Panc1 (cell line): ENCODE results near the gene CLCN6. TPM values are rescaled to one million over a fixed set of nuclear protein-coding genes. Genes with fewer than 3 reads are reported as not detected.

ENCODE experiments used
- ATAC-seq: fragments of 200-7000 bp; cut with Tn5 transposase; 2 replicates; pipeline ENCODE4 v1.9.1; 2020; ENCODE audit warnings: mild to moderate bottlenecking, moderate library complexity
- BruUV-seq: library from RNA; stranded (reverse); fragments of 400-500 nt; replicated peaks from 2 replicates; lab custom pipeline; 2021; lab: Mats Ljungman, UMichigan
- CTCF ChIA-PET: fragments of 300-600 bp; sonication (Branson Sonifier 250); formaldehyde crosslinking; loops from one replicate; lab custom pipeline; 2022; ENCODE audit warnings: antibody characterized with exemption; lab: Charles Lee
- POLR2A ChIA-PET: fragments of 300-600 bp; sonication (Branson Sonifier 250); formaldehyde crosslinking; loops from one replicate; lab custom pipeline; 2022; ENCODE audit warnings: antibody characterized with exemption; lab: Charles Lee
- DNase-seq: peaks from one replicate; pipeline ENCODE4 v3.0.0-alpha.2; 2010; ENCODE audit warnings: low read depth, low spot score
- H3K27ac ChIP-seq: 2 replicates; pipeline ENCODE4 v1.5.1; 2011; ENCODE audit warnings: mild to moderate bottlenecking, low read length, inconsistent platforms
- H3K27me3 ChIP-seq: fragments of 200-500 bp; sonication (Bioruptor generic); 2 replicates; pipeline ENCODE4 v1.6.0; 2014; ENCODE audit warnings: low read length, inconsistent platforms; ENCODE audit not compliant: control insufficient read depth, insufficient read depth
- H3K36me3 ChIP-seq: fragments of 200-500 bp; sonication (Bioruptor generic); 2 replicates; pipeline ENCODE4 v1.5.1; 2014; ENCODE audit warnings: inconsistent platforms, mild to moderate bottlenecking, low read length, moderate library complexity; ENCODE audit not compliant: control insufficient read depth, insufficient read depth
- H3K4me1 ChIP-seq: 2 replicates; pipeline ENCODE4 v1.5.1; 2011; ENCODE audit warnings: inconsistent platforms, mild to moderate bottlenecking, low read length, moderate library complexity; ENCODE audit not compliant: control insufficient read depth, insufficient read depth
- H3K4me3 ChIP-seq, 2 experiments: 2 replicates each; pipeline ENCODE4 v1.5.1; 2011 to 2012; ENCODE audit warnings: low read depth in 2 of 2, low read length in 2 of 2, mild to moderate bottlenecking in 2 of 2, inconsistent platforms in 1 of 2, moderate library complexity in 1 of 2
- H3K9me3 ChIP-seq: fragments of 200-500 bp; sonication (Bioruptor generic); 2 replicates; pipeline ENCODE4 v1.5.1; 2014; ENCODE audit warnings: low read depth, mild to moderate bottlenecking, inconsistent platforms, low read length, moderate library complexity; ENCODE audit not compliant: control insufficient read depth, insufficient read depth
- POLR2AphosphoS5 ChIP-seq: IDR thresholded peaks from 2 replicates; pipeline ENCODE4 v1.6.1; 2012; ENCODE audit warnings: mild to moderate bottlenecking, low read depth, low read length, moderate library complexity
- SIN3A ChIP-seq: IDR thresholded peaks from 2 replicates; pipeline ENCODE4 v1.6.1; 2012; ENCODE audit warnings: low read depth, mild to moderate bottlenecking, low read length, moderate library complexity, borderline replicate concordance; ENCODE audit not compliant: insufficient read depth
- TCF7L2 ChIP-seq: IDR thresholded peaks from 2 replicates; pipeline ENCODE4 v1.6.1; 2011; ENCODE audit warnings: mild to moderate bottlenecking, low read depth, low read length, inconsistent platforms
- in situ Hi-C: cut with HindIII; loops from 2 replicates; pipeline ENCODE4 v1.10.0; 2016; ENCODE audit warnings: low sequenced_read_pairs, low pct_unique_long_range_greater_than_20kb
- intact Hi-C: fragments of 100-400 bp; cut with micrococcal nuclease; formaldehyde crosslinking; loops from one replicate; pipeline ENCODE4 v1.10.0; 2022; ENCODE audit not compliant: unreplicated experiment
- total RNA-seq: library from RNA; stranded (reverse); gene quantifications from one replicate; pipeline ENCODE4 v1.2.1, GENCODE V29; 2021; ENCODE audit not compliant: unreplicated experiment
- TF ChIP-seq, protein P1 (sequence below), 2 experiments: IDR thresholded peaks; 2 replicates each; pipeline ENCODE4 v1.6.1; 2011 to 2012; ENCODE audit warnings: low read depth in 2 of 2, control low read depth in 1 of 2, low read length in 1 of 2, mild to moderate bottlenecking in 1 of 2, moderate library complexity in 1 of 2; ENCODE audit not compliant: insufficient read depth in 1 of 2
- TF ChIP-seq, protein P2 (sequence below): fragments of 450-650 bp; IDR thresholded peaks from 2 replicates; pipeline ENCODE4 v1.5.1; 2017; ENCODE audit warnings: mild to moderate bottlenecking

The CLCN6 gene
- total RNA-seq, 1 experiment from 2014 or later: 23.6 TPM

DNA sequence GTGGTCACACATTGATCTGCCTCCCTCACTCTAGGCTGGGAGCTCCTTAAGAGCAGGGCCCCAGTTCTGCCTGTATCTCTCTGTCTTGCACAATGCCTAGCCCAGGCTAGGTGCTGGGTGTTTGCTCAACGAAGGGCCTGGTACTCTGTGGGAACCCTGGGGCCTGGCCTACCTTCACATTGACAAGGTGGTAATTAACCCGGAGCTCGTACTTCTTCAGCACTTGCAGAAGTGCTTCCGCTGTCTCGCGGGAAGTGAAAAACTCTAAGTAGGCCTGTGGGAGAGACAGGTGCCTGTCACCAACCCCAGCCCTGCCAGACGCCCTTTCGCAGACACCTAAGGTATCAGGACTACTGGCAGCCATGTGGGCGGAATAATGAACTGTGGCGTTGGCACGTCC lies 13.9 kb upstream of the CLCN6 start:
- in situ Hi-C loops: no loop called here

DNA sequence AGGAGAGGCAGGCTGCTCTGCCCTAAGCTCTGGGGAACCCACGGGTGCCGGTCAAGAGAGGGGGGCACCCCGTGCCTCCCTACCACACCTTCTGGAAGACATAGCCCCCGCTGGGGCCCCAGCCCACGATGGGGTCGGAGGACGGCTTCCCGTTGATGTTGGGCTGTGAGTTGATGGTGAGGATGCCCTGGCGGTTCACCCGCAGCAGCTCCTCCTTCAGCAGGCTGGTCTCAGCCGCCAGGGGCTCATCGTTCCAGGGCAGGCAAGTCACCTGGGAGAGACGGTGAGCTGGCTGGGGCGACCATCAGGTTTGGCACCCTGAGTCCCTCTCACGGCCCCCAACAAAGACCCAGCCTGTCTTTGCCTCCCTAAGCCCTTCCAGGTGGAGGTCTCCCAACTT lies 12.2 kb upstream of the CLCN6 start:
- H3K4me1 ChIP-seq: no peaks in the 10 kb centered on the region
- no peaks in the 10 kb centered on the region for H3K36me3 ChIP-seq
- no peak for DNase-seq
- BruUV-seq: no TSS peak
- TF ChIP-seq POLR2AphosphoS5: no peak
- TF ChIP-seq TCF7L2: no peak
- no peaks in the 10 kb centered on the region for H3K9me3 ChIP-seq
- H3K27ac ChIP-seq: no peak overlapping the region
- H3K4me3 ChIP-seq: no peak overlapping the region
- no peak for ATAC-seq
- H3K27me3 ChIP-seq: no peaks in the 10 kb centered on the region
- intact Hi-C loops: no loop called here
- POLR2A ChIA-PET: no interaction called here
- in situ Hi-C loops: no loop called here
- CTCF ChIA-PET: no interaction called here

More for the DNA sequence above, 13.9 kb upstream of the CLCN6 start:
- intact Hi-C loops: no loop called here
- peaks cover 12% of the 10 kb centered on the region for H3K4me1 ChIP-seq
- no peaks in the 10 kb centered on the region for H3K36me3 ChIP-seq
- H3K27ac ChIP-seq: no peak overlapping the region
- H3K4me3 ChIP-seq: no peak overlapping the region
- no peaks in the 10 kb centered on the region for H3K27me3 ChIP-seq
- CTCF ChIA-PET: no interaction called here
- BruUV-seq: no TSS peak
- ATAC-seq: no peak
- no peak for DNase-seq
- TF ChIP-seq SIN3A (no peak), TCF7L2 (no peak), POLR2AphosphoS5 (no peak)
- TF ChIP-seq, protein P1, sequence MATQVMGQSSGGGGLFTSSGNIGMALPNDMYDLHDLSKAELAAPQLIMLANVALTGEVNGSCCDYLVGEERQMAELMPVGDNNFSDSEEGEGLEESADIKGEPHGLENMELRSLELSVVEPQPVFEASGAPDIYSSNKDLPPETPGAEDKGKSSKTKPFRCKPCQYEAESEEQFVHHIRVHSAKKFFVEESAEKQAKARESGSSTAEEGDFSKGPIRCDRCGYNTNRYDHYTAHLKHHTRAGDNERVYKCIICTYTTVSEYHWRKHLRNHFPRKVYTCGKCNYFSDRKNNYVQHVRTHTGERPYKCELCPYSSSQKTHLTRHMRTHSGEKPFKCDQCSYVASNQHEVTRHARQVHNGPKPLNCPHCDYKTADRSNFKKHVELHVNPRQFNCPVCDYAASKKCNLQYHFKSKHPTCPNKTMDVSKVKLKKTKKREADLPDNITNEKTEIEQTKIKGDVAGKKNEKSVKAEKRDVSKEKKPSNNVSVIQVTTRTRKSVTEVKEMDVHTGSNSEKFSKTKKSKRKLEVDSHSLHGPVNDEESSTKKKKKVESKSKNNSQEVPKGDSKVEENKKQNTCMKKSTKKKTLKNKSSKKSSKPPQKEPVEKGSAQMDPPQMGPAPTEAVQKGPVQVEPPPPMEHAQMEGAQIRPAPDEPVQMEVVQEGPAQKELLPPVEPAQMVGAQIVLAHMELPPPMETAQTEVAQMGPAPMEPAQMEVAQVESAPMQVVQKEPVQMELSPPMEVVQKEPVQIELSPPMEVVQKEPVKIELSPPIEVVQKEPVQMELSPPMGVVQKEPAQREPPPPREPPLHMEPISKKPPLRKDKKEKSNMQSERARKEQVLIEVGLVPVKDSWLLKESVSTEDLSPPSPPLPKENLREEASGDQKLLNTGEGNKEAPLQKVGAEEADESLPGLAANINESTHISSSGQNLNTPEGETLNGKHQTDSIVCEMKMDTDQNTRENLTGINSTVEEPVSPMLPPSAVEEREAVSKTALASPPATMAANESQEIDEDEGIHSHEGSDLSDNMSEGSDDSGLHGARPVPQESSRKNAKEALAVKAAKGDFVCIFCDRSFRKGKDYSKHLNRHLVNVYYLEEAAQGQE (IDR thresholded peaks at IDR 0.05; ENCODE audit: insufficient read depth in 1 of 2, low read depth in 2 of 2, low read length in 1 of 2): no peak
- TF ChIP-seq, protein P2, sequence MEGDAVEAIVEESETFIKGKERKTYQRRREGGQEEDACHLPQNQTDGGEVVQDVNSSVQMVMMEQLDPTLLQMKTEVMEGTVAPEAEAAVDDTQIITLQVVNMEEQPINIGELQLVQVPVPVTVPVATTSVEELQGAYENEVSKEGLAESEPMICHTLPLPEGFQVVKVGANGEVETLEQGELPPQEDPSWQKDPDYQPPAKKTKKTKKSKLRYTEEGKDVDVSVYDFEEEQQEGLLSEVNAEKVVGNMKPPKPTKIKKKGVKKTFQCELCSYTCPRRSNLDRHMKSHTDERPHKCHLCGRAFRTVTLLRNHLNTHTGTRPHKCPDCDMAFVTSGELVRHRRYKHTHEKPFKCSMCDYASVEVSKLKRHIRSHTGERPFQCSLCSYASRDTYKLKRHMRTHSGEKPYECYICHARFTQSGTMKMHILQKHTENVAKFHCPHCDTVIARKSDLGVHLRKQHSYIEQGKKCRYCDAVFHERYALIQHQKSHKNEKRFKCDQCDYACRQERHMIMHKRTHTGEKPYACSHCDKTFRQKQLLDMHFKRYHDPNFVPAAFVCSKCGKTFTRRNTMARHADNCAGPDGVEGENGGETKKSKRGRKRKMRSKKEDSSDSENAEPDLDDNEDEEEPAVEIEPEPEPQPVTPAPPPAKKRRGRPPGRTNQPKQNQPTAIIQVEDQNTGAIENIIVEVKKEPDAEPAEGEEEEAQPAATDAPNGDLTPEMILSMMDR: no peak
- POLR2A ChIA-PET: interaction anchor here (0.6 kb wide), 1 partner anchor 14 kb away, joined by 3 read pairs; the partner anchor contains the start of genes CLCN6 and MTHFR
- no peaks in the 10 kb centered on the region for H3K9me3 ChIP-seq

DNA sequence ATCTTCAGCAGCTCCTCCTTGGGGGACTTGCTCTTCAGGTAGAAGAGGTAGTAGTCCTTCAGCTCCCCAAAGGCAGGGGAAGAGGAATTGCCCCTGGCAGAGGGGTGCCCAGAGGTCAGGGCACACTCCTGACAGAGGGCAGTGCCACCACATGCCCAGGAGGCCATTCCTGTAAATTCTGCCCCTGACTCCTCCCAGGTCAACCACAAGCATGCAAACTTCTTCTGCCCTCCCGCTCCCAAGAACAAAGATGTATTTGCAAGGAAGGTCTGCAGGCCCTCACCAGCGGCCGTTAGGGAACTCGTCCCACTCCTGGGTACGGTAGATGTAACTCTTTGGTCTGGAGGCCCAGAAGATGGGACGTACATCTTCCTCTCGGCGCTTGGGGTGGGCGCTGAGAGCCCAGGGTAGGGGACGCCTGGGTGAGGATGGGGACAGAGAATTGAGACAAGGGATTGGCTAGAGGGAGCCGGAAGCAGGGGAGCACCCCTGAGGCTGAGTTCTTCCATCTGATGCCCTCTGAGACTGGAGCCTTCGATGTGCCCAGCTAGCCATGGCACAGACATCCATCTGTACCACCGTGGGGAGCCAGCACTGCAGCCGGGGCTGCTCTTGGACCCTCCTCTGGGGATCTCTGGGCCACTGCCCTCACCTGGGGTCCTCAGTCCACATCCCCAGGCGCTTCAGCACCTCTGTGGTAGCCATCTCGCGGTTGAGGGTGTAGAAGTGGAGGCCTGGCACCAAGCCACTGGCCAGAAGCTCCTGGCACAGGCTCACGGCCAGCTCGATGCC lies 11.3 kb upstream of the CLCN6 start:
- ATAC-seq (no peak), DNase-seq (no peak)
- intact Hi-C loops (no loop called here), in situ Hi-C loops (no loop called here)
- POLR2A ChIA-PET: interaction anchor here (0.6 kb wide), 1 partner anchor 452 kb away, joined by 3 read pairs; no protein-coding TSS in a partner anchor
- Histone ChIP-seq H3K4me1 (no peaks in the 10 kb centered on the region), H3K4me3 (no peak overlapping the region), H3K9me3 (no peaks in the 10 kb centered on the region), H3K27ac (no peak overlapping the region), H3K27me3 (no peaks in the 10 kb centered on the region), H3K36me3 (no peaks in the 10 kb centered on the region)
- TF ChIP-seq, protein P1 (IDR thresholded peaks at IDR 0.05; ENCODE audit: insufficient read depth in 1 of 2, low read depth in 2 of 2, low read length in 1 of 2): no peak
- TF ChIP-seq TCF7L2 (no peak), SIN3A (no peak), POLR2AphosphoS5 (no peak)
- TF ChIP-seq, protein P2: no peak
- CTCF ChIA-PET: no interaction called here
- BruUV-seq: no TSS peak
